GM18499 (cell line): ENCODE results near the gene CD300LB.
"Not testable (repeated sequence)": the region's sequence is repeated elsewhere in the genome, so short reads cannot be mapped to it uniquely, and the experiment has no call there.

Source experiments
- ATAC-seq: cut with Tn5 transposase; IDR thresholded peaks from one replicate; pipeline ENCODE4 v1.9.1; 2021; ENCODE audit warnings: moderate number of reproducible peaks; ENCODE audit not compliant: insufficient read depth, unreplicated experiment

CD300LB gene

GRCh38 chr17:74531231-74531761 lies at the start of gene CD300LB:
Gene CD300LB, minus strand, starts transcription at chr17:74531475. Its CDS starts 125 bp downstream, at chr17:74531350.
- no peak for ATAC-seq

DNA sequence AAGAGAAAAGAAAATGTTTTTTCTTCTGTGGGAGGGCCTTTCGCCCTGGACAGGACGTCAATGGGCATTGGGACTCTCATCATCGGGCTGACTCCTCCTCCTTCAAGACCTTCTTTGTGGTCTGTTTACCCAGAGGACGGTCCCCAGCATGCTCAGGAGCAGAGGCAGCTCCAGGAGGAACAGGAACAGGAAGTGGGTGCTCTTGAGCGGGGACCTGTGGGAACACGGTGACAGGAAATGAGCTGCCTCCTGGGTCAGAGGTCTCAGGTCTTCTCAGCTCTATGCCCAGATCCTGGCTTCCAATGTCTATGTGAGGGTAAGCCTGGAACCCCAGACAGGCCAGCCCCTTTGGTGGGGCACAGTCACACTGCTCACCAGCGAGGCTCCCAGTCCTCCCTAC lies 48.6 kb upstream of the CD300LB start:
- no peak for ATAC-seq

DNA sequence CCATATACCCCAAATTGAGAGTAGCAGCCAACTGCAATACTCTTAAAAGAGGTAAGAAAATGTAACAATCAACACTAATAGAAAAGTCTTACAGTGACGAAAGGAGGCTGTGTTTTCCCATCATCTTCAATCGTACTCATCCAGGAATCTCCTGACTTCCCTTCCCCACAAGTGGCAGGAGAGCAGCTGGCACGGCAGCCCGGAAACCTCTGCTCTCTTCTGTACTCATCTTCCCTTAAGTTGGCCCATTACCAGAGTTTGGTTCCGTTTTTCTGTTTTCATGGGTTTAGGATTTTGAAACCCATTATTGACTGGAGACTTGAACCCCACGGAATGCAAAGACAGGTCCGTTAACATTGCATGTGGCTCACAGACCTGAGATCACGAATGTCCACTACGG lies 47.7 kb upstream of the CD300LB start:
- no peak for ATAC-seq

DNA sequence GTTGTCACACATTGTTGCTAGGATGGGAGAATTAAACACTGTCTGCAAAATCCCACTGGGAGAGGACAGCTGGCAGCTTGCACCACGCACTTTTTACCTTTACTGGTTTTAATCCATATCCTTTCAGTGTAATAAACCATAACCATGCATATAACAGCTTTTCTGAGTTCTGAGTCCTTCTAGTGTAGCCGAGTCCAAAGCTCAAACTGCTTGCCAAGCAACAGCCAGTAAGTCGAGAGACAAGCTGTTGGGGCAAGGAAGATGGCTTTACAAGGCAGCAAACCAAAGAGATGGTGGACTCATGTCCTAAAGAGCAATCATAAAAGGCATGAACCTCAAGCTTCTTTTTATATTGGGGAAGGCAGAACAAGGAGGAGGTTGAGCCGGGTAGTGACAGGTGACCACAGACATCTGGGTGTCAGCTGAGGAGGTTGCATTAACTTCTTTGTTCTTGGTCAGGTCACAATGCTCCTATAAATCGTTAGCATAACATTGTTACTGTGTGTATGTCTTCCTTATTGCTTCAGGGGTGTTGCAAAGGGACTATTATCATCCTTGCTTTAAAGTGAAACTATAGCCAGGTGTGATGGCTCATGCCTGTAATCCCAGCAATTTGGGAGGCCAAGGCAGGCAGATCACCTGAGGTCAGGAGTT lies 43.3 kb upstream of the CD300LB start:
- ATAC-seq, result no peak

DNA sequence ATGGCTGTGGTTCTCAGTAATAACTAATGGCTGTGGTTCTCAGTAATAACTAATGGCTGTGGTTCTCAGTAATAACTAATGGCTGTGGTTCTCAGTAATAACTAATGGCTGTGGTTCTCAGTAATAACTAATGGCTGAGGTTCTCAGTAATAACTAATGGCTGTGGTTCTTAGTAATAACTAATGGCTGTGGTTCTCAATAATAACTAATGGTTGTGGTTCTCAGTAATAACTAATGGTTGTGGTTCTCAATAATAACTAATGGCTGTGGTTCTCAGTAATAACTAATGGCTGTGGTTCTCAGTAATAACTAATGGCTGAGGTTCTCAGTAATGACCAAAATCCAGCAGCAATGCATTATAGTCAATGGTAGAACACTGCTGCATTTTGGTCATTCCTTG lies 42.4 kb upstream of the CD300LB start:
- not testable (repeated sequence) for ATAC-seq

- no peak for ATAC-seq
These were observed 41.9 kb upstream of the CD300LB start for GRCh38 chr17:74573169-74573568.

- no peak for ATAC-seq
These were observed 40.5 kb upstream of the CD300LB start for GRCh38 chr17:74571621-74572270.

- ATAC-seq, result no peak
These were observed 38.0 kb upstream of the CD300LB start for GRCh38 chr17:74569020-74570003.

DNA sequence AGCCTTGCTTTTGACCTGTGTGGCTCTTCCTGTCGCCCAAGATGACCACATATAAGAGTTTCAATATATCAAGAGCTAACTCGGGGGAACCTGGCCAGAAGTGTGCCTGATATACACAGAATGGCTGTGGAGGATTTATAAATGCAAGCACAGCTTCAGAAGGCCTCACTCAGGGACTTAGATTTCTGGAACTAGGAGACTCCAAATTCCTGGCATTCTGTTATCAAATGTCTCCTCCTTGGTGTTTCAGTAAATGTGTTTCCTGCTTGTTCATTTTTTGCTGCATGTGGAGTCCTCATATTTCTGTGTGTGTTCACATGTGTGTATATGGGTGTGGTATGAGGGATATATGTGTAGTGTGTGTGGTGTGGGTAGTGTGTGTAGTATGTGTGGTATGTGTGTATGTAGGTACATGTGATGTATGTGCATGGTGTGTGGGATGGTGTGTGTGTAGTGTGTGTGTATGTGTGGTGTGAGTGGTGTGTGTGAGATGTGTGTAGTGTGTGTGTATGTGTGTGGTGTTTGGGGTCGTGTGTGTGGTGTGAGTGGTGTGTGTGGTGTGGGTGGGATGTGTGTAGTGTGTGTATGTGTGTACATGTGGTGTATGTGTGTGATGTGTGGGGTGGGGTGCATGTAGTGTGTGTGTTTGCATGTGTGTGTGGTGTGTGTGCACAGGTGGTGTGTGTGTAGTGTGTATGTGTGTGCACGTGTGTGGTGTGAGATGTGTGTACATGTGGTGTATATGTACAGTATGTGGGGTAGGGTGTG lies 37.0 kb upstream of the CD300LB start:
- no peak for ATAC-seq

- ATAC-seq, result no peak
These were observed 36.1 kb upstream of the CD300LB start, which contains the start of gene CD300H for GRCh38 chr17:74567397-74567796. Gene CD300H, minus strand, starts transcription at chr17:74567509.

DNA sequence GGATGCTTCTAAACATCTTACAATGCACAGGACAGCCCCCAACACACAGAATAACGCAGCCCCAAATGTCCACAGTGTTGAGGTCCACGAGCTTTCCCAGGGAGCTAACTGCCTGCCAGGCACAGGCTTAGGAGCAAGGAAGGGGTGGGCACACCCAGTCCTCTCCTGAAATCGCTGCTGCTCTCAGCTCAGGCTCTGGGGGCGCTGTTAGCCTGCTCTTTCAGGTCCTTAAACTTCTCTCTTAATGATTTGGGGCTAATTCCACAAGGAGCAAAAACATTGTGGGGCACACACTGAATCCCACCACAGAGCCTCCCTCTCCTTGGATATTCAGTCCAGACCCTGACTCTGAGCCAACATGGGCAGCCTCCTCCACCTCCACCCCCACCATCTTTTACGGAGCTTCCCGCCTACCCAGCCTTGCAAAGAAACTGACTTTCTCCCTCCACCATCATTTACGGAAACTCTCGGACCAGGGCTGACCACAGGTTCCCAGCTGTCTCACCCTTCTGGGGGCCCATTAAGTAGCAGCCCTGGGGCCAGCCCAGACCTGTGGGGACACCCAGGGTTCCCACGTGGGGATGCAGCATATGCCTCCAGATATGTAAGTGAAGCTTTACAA lies 35.0 kb upstream of the CD300LB start:
- ATAC-seq, result no peak

GRCh38 chr17:74565126-74565525 lies 33.9 kb upstream of the CD300LB start:
- no peak for ATAC-seq

DNA sequence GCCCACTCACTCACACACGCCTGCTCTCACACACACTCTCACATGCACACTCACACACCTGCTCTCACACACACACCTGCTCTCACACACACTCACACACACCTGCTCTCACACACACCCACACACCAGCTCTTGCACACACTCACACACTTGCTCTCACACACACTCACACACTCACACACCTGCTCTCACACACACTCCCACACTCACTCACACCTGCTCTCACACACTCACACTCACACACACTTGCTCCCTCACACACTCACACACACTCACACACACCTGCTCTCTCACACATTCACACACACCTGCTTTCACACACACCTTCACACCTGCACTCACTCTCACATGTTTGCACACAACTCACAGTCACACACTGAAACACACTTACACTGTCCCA lies 32.1 kb upstream of the CD300LB start:
- no peak for ATAC-seq

- no peak for ATAC-seq
These were observed 30.3 kb upstream of the CD300LB start for GRCh38 chr17:74561586-74561985.

GRCh38 chr17:74558882-74559519 lies 27.7 kb upstream of the CD300LB start:
- no peak for ATAC-seq

GRCh38 chr17:74558402-74558801 lies 27.1 kb upstream of the CD300LB start:
- ATAC-seq, result not testable (repeated sequence)

DNA sequence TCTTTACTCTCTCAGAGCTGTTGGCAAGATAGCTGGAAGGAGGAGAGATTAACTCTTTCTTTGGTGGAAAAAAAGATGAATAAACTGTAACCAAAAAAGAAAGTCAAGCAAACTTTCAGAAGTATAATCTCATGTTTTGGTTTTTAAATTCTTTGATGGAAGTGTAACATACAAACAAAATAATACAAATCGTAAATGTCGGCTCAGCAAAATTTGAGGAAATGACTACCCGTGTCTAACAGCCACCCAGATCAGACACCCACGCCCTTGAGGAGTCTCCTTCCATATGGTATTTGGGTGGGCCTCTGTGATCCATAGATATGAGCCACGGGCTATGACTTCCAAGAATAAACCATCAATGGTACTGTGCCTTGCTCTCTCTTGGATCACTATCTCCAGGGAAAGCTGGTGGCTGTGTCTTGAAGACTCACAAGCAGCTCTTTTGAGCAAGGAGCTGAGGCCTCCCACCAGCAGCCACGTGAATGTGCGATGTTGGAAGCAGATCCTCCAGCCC lies 24.2 kb upstream of the CD300LB start:
- no peak for ATAC-seq

DNA sequence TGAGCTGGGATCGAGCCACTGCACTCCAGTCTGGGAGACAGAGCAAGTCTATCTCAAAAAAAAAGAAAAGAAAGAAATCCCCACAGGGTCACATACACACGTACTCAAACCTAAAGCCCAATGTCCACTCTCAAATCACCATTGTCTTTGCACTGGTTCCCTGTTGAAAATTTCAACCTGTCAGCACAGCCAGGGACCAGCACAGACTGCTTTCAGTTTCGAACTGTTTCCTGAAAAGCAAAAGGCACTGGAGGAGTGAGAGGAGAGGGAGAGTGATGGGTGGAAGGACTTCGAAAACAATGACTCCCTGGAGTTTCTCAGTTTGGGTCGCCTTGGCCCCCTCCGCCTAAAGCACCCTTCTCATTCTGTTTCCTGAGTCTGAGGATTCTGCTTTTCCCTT lies 23.6 kb upstream of the CD300LB start:
- no peak for ATAC-seq

- no peak for ATAC-seq
These were observed 20.8 kb upstream of the CD300LB start for GRCh38 chr17:74552037-74552436.
